Common myeloid progenitor, CD34-positive (primary cell): ENCODE results near the gene EZR.
A peak's percentile ranks its signal among the peaks of the same experiment; 100 is the strongest.
"Not testable (repeated sequence)": the region's sequence is repeated elsewhere in the genome, so short reads cannot be mapped to it uniquely, and the experiment has no call there.

Source experiments
- CTCF ChIA-PET: fragments of 350-600 bp; sonication (Branson Sonifier 250); formaldehyde crosslinking; loops from one replicate; lab custom pipeline; 2021; ENCODE audit warnings: antibody characterized with exemption; lab: Charles Lee
- POLR2A ChIA-PET: fragments of 350-600 bp; sonication (Branson Sonifier 250); formaldehyde crosslinking; loops from one replicate; lab custom pipeline; 2021; ENCODE audit warnings: antibody characterized with exemption; lab: Charles Lee
- DNase-seq, 3 donors: peaks; one replicate each; pipeline versions ENCODE4 v3.0.0 to v3.0.0-alpha.2; 2013
- H3K27ac ChIP-seq, 2 experiments: 1 replicate in 1 of 2; 2 replicates in 1 of 2; pipeline ENCODE4 v1.7.0; 2013; ENCODE audit warnings: inconsistent platforms in 2 of 2, low read length in 2 of 2, mild to moderate bottlenecking in 2 of 2, low read depth in 1 of 2, moderate library complexity in 1 of 2; ENCODE audit not compliant: severe bottlenecking in 2 of 2, insufficient read depth in 1 of 2, poor library complexity in 1 of 2
- H3K27me3 ChIP-seq, 5 experiments: replicated peaks in 2 of 5; 1 replicate in 3 of 5; 2 replicates in 2 of 5; pipeline versions ENCODE4 v1.6.1 to v1.7.0; 2013; ENCODE audit warnings: low read length in 4 of 5, mild to moderate bottlenecking in 2 of 5, moderate library complexity in 2 of 5, inconsistent platforms in 1 of 5; ENCODE audit not compliant: insufficient read depth in 5 of 5, control insufficient read depth in 4 of 5
- H3K36me3 ChIP-seq, 4 experiments: 1 replicate in 2 of 4; 2 replicates in 2 of 4; pipeline versions ENCODE4 v1.6.1 to v1.7.0; 2013; ENCODE audit warnings: low read length in 3 of 4, control low read depth in 1 of 4, mild to moderate bottlenecking in 1 of 4; ENCODE audit not compliant: control insufficient read depth in 4 of 4, insufficient read depth in 4 of 4
- H3K4me1 ChIP-seq, 4 experiments: 1 replicate in 3 of 4; 2 replicates in 1 of 4; pipeline versions ENCODE4 v1.6.1 to v1.7.1; 2013; ENCODE audit warnings: low read length in 3 of 4, mild to moderate bottlenecking in 3 of 4, control low read depth in 1 of 4, inconsistent platforms in 1 of 4, moderate library complexity in 1 of 4; ENCODE audit not compliant: control insufficient read depth in 4 of 4, insufficient read depth in 4 of 4; ENCODE audit errors: control extremely low read depth in 1 of 4
- H3K4me3 ChIP-seq, 7 experiments: 1 replicate in 4 of 7; 2 replicates in 3 of 7; pipeline versions ENCODE4 v1.5.1 to v1.7.0; 2013; ENCODE audit warnings: mild to moderate bottlenecking in 7 of 7, low read length in 6 of 7, moderate library complexity in 6 of 7, inconsistent platforms in 2 of 7, low read depth in 2 of 7, control low read depth in 1 of 7; ENCODE audit not compliant: insufficient read depth in 4 of 7, control insufficient read depth in 1 of 7; ENCODE audit errors: extremely low read depth in 1 of 7
- H3K9me3 ChIP-seq, 5 experiments: 1 replicate in 4 of 5; 2 replicates in 1 of 5; pipeline versions ENCODE4 v1.6.1 to v1.7.1; 2013; ENCODE audit warnings: low read length in 4 of 5, mild to moderate bottlenecking in 2 of 5, inconsistent platforms in 1 of 5, low read depth in 1 of 5, moderate library complexity in 1 of 5; ENCODE audit not compliant: control insufficient read depth in 4 of 5, insufficient read depth in 2 of 5; ENCODE audit errors: control extremely low read depth in 1 of 5
- WGBS: methylation state at CpG from one replicate; pipeline ENCODE4 v1.1.5; 2013; ENCODE audit not compliant: insufficient coverage; 5-methylcytosine and 5-hydroxymethylcytosine counted together

The EZR gene

GRCh38 chr6:158841358-158841757, 22.2 kb upstream of the EZR start:
- ChIA-PET POLR2A (no interaction called here), CTCF (interaction anchor here (0.9 to 1.6 kb wide), 2 partner anchors 22 to 27 kb away, joined by 3 to 4 read pairs; no protein-coding TSS in a partner anchor)
- no peak for DNase-seq
- 61% methylated on average over 2 of the region's 3 CpGs for WGBS
- no peak overlapping the region for H3K4me3 ChIP-seq
- H3K9me3 ChIP-seq = no peaks in the 10 kb centered on the region
- H3K4me1 ChIP-seq = peaks cover 0 to 3% (median 1%) of the 10 kb centered on the region in 4 experiments
- no peak overlapping the region for H3K27ac ChIP-seq
- no peaks in the 10 kb centered on the region for H3K27me3 ChIP-seq
- H3K36me3 ChIP-seq = no peaks in the 10 kb centered on the region

GRCh38 chr6:158840465-158840864, 21.3 kb upstream of the EZR start:
- 100% methylated on average over 1 of the region's 1 CpG for WGBS
- Histone ChIP-seq H3K27ac (no peak overlapping the region), H3K4me1 (peaks cover 0 to 8% (median 1%) of the 10 kb centered on the region in 4 experiments), H3K9me3 (no peaks in the 10 kb centered on the region), H3K27me3 (no peaks in the 10 kb centered on the region), H3K4me3 (no peak overlapping the region), H3K36me3 (no peaks in the 10 kb centered on the region)
- ChIA-PET POLR2A (no interaction called here), CTCF (interaction anchor here (1.3 to 1.6 kb wide), 2 partner anchors 9 to 23 kb away, joined by 3 to 4 read pairs; no protein-coding TSS in a partner anchor)
- no peak for DNase-seq

GRCh38 chr6:158839796-158840195, 20.6 kb upstream of the EZR start:
- 93% methylated on average over 1 of the region's 5 CpGs for WGBS
- H3K9me3 ChIP-seq = no peaks in the 10 kb centered on the region
- no peak overlapping the region for H3K27ac ChIP-seq
- ChIA-PET CTCF (interaction anchor here (1.3 kb wide), 1 partner anchor 8 kb away, joined by 3 read pairs; no protein-coding TSS in a partner anchor), POLR2A (no interaction called here)
- no peaks in the 10 kb centered on the region for H3K36me3 ChIP-seq
- no peaks in the 10 kb centered on the region for H3K27me3 ChIP-seq
- DNase-seq = no peak
- H3K4me1 ChIP-seq = peaks cover 0 to 9% (median 1%) of the 10 kb centered on the region in 4 experiments
- no peak overlapping the region for H3K4me3 ChIP-seq

- DNase-seq, H3K4me3 ChIP-seq, H3K9me3 ChIP-seq, POLR2A ChIA-PET, H3K4me1 ChIP-seq, H3K36me3 ChIP-seq, H3K27me3 ChIP-seq, H3K27ac ChIP-seq: not testable (repeated sequence)
- CTCF ChIA-PET = interaction anchor here (0.6 kb wide), 1 partner anchor 816 kb away, joined by 3 read pairs; no protein-coding TSS in a partner anchor
- WGBS = no CpG with 5 or more reads among the region's 3 CpGs
These were observed 19.6 kb upstream of the EZR start for GRCh38 chr6:158838790-158839189.

- WGBS = 97% methylated on average over 11 of the region's 14 CpGs
- POLR2A ChIA-PET = no interaction called here
- CTCF ChIA-PET = interaction anchor here (1.0 kb wide), 1 partner anchor 21 kb away, joined by 3 read pairs; no protein-coding TSS in a partner anchor
- H3K27me3 ChIP-seq = no peaks in the 10 kb centered on the region
- no peaks in the 10 kb centered on the region for H3K36me3 ChIP-seq
- H3K4me1 ChIP-seq = peaks cover 0 to 7% (median 0%) of the 10 kb centered on the region in 4 experiments
- no peaks in the 10 kb centered on the region for H3K9me3 ChIP-seq
- no peak overlapping the region for H3K4me3 ChIP-seq
- no peak for DNase-seq
- no peak overlapping the region for H3K27ac ChIP-seq
These were observed 18.8 kb upstream of the EZR start for GRCh38 chr6:158837684-158838625.

GRCh38 chr6:158836625-158837311, 17.6 kb upstream of the EZR start:
- WGBS = 94% methylated on average over 8 of the region's 11 CpGs
- no peaks in the 10 kb centered on the region for H3K36me3 ChIP-seq
- H3K27me3 ChIP-seq = no peaks in the 10 kb centered on the region
- ChIA-PET CTCF (interaction anchor here (0.8 to 2.7 kb wide), 4 partner anchors 8 to 23 kb away, joined by 3 to 9 read pairs (median 4); no protein-coding TSS in a partner anchor), POLR2A (interaction anchor here (0.6 kb wide), 1 partner anchor 903 kb away, joined by 3 read pairs; no protein-coding TSS in a partner anchor)
- H3K4me3 ChIP-seq = no peak overlapping the region
- DNase-seq = peak in 2 of 3 donors; percentile 33 to 36
- H3K4me1 ChIP-seq = peaks cover 0 to 7% (median 0%) of the 10 kb centered on the region in 4 experiments
- no peaks in the 10 kb centered on the region for H3K9me3 ChIP-seq
- no peak overlapping the region for H3K27ac ChIP-seq
